Fibroblast of lung (primary cell): ENCODE measurements around the gene LUC7L3. TPM values are rescaled to one million over a fixed set of nuclear protein-coding genes. Genes with fewer than 3 reads are reported as not detected.

Experiments
- DNase-seq, 2 donors: peaks; one replicate each; pipeline versions ENCODE4 v3.0.0 to v3.0.0-alpha.2; 2010; ENCODE audit warnings: low read depth in 2 of 2
- H2AFZ ChIP-seq: 2 replicates; pipeline ENCODE4 v1.5.1; 2012; ENCODE audit warnings: low read length, control low read depth, inconsistent platforms
- H3K27ac ChIP-seq: 2 replicates; pipeline ENCODE4 v1.5.1; 2011; ENCODE audit warnings: low read length, control low read depth; ENCODE audit not compliant: insufficient read depth
- H3K27me3 ChIP-seq: 2 replicates; pipeline ENCODE4 v1.5.1; 2011; ENCODE audit warnings: mild to moderate bottlenecking, low read length; ENCODE audit not compliant: control insufficient read depth, insufficient read depth
- H3K36me3 ChIP-seq: 2 replicates; pipeline ENCODE4 v1.5.1; 2011; ENCODE audit warnings: low read length; ENCODE audit not compliant: control insufficient read depth, insufficient read depth
- H3K4me1 ChIP-seq: 2 replicates; pipeline ENCODE4 v1.5.1; 2011; ENCODE audit warnings: low read length; ENCODE audit not compliant: control insufficient read depth, insufficient read depth; ENCODE audit errors: extremely low read depth
- H3K4me2 ChIP-seq: 2 replicates; pipeline ENCODE4 v1.5.1; 2011; ENCODE audit warnings: low read length, control low read depth; ENCODE audit not compliant: insufficient read depth; ENCODE audit errors: extremely low read depth
- H3K4me3 ChIP-seq, 4 experiments: fragments of 200-600 bp in 1 of 4; sonication (generic) in 1 of 4; replicated peaks in 1 of 4; 2 replicates each; pipeline ENCODE4 v1.5.1; 2011 to 2016; ENCODE audit warnings: low read length in 4 of 4, low read depth in 3 of 4, mild to moderate bottlenecking in 3 of 4, control low read depth in 2 of 4, inconsistent platforms in 1 of 4, mixed read lengths in 1 of 4; ENCODE audit not compliant: insufficient read depth in 1 of 4; ENCODE audit errors: control extremely low read depth in 1 of 4
- H3K79me2 ChIP-seq: 2 replicates; pipeline ENCODE4 v1.5.1; 2012; ENCODE audit warnings: mild to moderate bottlenecking, low read length, inconsistent platforms; ENCODE audit not compliant: control insufficient read depth, insufficient read depth
- H3K9ac ChIP-seq: 2 replicates; pipeline ENCODE4 v1.5.1; 2011; ENCODE audit warnings: mild to moderate bottlenecking, low read length, control low read depth; ENCODE audit not compliant: insufficient read depth
- H3K9me3 ChIP-seq: 2 replicates; pipeline ENCODE4 v1.5.1; 2012; ENCODE audit warnings: low read depth, low read length; ENCODE audit not compliant: control insufficient read depth, insufficient read depth
- H4K20me1 ChIP-seq: 2 replicates; pipeline ENCODE4 v1.5.1; 2011; ENCODE audit warnings: low read length; ENCODE audit not compliant: control insufficient read depth, insufficient read depth; ENCODE audit errors: extremely low read depth
- EZH2 ChIP-seq: IDR thresholded peaks from 2 replicates; pipeline ENCODE4 v1.5.1; 2012; ENCODE audit warnings: low read length, control low read depth, mild to moderate bottlenecking; ENCODE audit errors: missing control alignments
- polyA plus RNA-seq, 2 donors: library from polyadenylated mRNA; depleted of rRNA in 1 of 2; stranded (reverse) in 1 of 2; unstranded in 1 of 2; fragments of >200 nt; gene quantifications; 2 replicates each; pipeline ENCODE4 v1.2.1, GENCODE V29; 2011 to 2012; ENCODE audit warnings: missing spikeins in 1 of 2
- total RNA-seq: library from RNA; depleted of rRNA; stranded (reverse); fragments of >200 nt; gene quantifications from 2 replicates; pipeline ENCODE4 v1.2.1, GENCODE V29; 2014
- TF ChIP-seq, protein P1 (sequence below), 2 donors: IDR thresholded peaks in 1 of 2; conservative IDR thresholded peaks in 1 of 2; 1 replicate in 1 of 2; 2 replicates in 1 of 2; pipeline ENCODE4 v1.5.1; 2011 to 2012; ENCODE audit warnings: low read length in 2 of 2, control low read depth in 1 of 2, inconsistent platforms in 1 of 2, low read depth in 1 of 2, mild to moderate bottlenecking in 1 of 2

The LUC7L3 gene
- total and polyA plus RNA-seq, 2 donors (not counting 1 experiment from before 2014, with no cell fraction given), result 35.2 to 56.5 TPM

GRCh38 chr17:50731575-50732460 is 12.4 kb downstream of the LUC7L3 start:
- H3K4me2 ChIP-seq, result no peak overlapping the region
- H3K9me3 ChIP-seq, result no peaks in the 10 kb centered on the region
- H3K27me3 ChIP-seq, result no peaks in the 10 kb centered on the region
- H3K36me3 ChIP-seq, result no peaks in the 10 kb centered on the region
- H3K27ac ChIP-seq, result peak overlapping the region; percentile 13
- no peak overlapping the region for H2AFZ ChIP-seq
- H3K9ac ChIP-seq, result no peak overlapping the region
- peaks cover 3% of the 10 kb centered on the region for H4K20me1 ChIP-seq
- H3K4me1 ChIP-seq, result peaks cover 3% of the 10 kb centered on the region
- no peak overlapping the region for H3K4me3 ChIP-seq
- no peak for TF ChIP-seq EZH2
- TF ChIP-seq, protein P1, sequence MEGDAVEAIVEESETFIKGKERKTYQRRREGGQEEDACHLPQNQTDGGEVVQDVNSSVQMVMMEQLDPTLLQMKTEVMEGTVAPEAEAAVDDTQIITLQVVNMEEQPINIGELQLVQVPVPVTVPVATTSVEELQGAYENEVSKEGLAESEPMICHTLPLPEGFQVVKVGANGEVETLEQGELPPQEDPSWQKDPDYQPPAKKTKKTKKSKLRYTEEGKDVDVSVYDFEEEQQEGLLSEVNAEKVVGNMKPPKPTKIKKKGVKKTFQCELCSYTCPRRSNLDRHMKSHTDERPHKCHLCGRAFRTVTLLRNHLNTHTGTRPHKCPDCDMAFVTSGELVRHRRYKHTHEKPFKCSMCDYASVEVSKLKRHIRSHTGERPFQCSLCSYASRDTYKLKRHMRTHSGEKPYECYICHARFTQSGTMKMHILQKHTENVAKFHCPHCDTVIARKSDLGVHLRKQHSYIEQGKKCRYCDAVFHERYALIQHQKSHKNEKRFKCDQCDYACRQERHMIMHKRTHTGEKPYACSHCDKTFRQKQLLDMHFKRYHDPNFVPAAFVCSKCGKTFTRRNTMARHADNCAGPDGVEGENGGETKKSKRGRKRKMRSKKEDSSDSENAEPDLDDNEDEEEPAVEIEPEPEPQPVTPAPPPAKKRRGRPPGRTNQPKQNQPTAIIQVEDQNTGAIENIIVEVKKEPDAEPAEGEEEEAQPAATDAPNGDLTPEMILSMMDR (conservative IDR thresholded peaks at IDR 0.05 in 1 of 2, IDR thresholded peaks at IDR 0.05 in 1 of 2; ENCODE audit: low read depth in 1 of 2, low read length in 2 of 2), result no peak
- peaks cover 95% of the 10 kb centered on the region for H3K79me2 ChIP-seq
- DNase-seq, result no peak

DNA sequence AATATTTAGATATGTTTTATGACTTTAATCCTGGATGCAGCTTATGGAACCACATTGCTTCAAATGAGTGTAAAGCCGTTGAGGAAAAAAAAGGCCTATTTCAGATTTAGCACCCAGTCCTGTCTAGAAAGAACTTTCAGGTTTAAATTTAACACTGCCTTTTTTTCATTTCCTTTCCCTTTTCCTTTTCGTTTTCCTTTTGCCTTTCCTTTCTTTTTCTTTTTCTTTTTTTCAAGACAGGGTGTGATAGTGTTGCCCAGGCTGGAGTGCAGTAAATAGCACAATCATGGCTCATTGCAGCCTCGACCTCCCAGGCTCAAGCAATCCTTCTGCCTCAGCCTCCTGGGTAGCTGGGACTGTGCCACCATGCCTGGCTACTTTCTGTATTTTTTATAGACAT is 15.9 kb downstream of the LUC7L3 start:
- Histone ChIP-seq H2AFZ (no peak overlapping the region), H3K79me2 (peaks cover 89% of the 10 kb centered on the region), H4K20me1 (peaks cover 4% of the 10 kb centered on the region), H3K9me3 (no peaks in the 10 kb centered on the region), H3K36me3 (no peaks in the 10 kb centered on the region), H3K9ac (no peak overlapping the region), H3K4me2 (no peak overlapping the region), H3K27ac (no peak overlapping the region), H3K4me3 (no peak overlapping the region), H3K27me3 (no peaks in the 10 kb centered on the region), H3K4me1 (peaks cover under 1% of the 10 kb centered on the region)
- TF ChIP-seq EZH2, result no peak
- TF ChIP-seq, protein P1 (conservative IDR thresholded peaks at IDR 0.05 in 1 of 2, IDR thresholded peaks at IDR 0.05 in 1 of 2; ENCODE audit: low read depth in 1 of 2, low read length in 2 of 2), result no peak
- DNase-seq, result no peak

- H2AFZ ChIP-seq, result no peak overlapping the region
- H3K27ac ChIP-seq, result no peak overlapping the region
- no peaks in the 10 kb centered on the region for H3K27me3 ChIP-seq
- no peak overlapping the region for H3K4me3 ChIP-seq
- peaks cover 2% of the 10 kb centered on the region for H4K20me1 ChIP-seq
- TF ChIP-seq, protein P1 (conservative IDR thresholded peaks at IDR 0.05 in 1 of 2, IDR thresholded peaks at IDR 0.05 in 1 of 2; ENCODE audit: low read depth in 1 of 2, low read length in 2 of 2), result no peak
- TF ChIP-seq EZH2, result no peak
- no peaks in the 10 kb centered on the region for H3K9me3 ChIP-seq
- peaks cover 4% of the 10 kb centered on the region for H3K36me3 ChIP-seq
- peaks cover 74% of the 10 kb centered on the region for H3K79me2 ChIP-seq
- H3K4me2 ChIP-seq, result no peak overlapping the region
- H3K9ac ChIP-seq, result no peak overlapping the region
- H3K4me1 ChIP-seq, result no peaks in the 10 kb centered on the region
- DNase-seq, result no peak
These were observed 17.8 kb downstream of the LUC7L3 start for GRCh38 chr17:50737118-50737698.
